Activated CD8-positive, alpha-beta memory T cell treated with anti-CD3 and anti-CD28 coated beads for 1 hour (primary cell): ENCODE results near the gene RNF217.
"Not testable (repeated sequence)": the region's sequence is repeated elsewhere in the genome, so short reads cannot be mapped to it uniquely, and the experiment has no call there.

ENCODE experiments used
- DNase-seq, 2 donors: peaks; one replicate each; pipeline ENCODE4 v3.0.0-alpha.2; 2020; ENCODE audit warnings: low read depth in 1 of 2; ENCODE audit errors: extremely low read depth in 1 of 2

RNF217 gene, protein sequence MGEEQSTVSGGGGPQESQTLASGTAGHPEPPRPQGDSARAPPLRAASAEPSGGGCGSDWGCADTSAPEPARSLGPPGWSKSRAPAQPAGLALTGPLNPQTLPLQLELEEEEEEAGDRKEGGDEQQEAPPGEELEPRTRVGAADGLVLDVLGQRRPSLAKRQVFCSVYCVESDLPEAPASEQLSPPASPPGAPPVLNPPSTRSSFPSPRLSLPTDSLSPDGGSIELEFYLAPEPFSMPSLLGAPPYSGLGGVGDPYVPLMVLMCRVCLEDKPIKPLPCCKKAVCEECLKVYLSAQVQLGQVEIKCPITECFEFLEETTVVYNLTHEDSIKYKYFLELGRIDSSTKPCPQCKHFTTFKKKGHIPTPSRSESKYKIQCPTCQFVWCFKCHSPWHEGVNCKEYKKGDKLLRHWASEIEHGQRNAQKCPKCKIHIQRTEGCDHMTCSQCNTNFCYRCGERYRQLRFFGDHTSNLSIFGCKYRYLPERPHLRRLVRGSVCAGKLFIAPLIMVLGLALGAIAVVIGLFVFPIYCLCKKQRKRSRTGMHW

DNA sequence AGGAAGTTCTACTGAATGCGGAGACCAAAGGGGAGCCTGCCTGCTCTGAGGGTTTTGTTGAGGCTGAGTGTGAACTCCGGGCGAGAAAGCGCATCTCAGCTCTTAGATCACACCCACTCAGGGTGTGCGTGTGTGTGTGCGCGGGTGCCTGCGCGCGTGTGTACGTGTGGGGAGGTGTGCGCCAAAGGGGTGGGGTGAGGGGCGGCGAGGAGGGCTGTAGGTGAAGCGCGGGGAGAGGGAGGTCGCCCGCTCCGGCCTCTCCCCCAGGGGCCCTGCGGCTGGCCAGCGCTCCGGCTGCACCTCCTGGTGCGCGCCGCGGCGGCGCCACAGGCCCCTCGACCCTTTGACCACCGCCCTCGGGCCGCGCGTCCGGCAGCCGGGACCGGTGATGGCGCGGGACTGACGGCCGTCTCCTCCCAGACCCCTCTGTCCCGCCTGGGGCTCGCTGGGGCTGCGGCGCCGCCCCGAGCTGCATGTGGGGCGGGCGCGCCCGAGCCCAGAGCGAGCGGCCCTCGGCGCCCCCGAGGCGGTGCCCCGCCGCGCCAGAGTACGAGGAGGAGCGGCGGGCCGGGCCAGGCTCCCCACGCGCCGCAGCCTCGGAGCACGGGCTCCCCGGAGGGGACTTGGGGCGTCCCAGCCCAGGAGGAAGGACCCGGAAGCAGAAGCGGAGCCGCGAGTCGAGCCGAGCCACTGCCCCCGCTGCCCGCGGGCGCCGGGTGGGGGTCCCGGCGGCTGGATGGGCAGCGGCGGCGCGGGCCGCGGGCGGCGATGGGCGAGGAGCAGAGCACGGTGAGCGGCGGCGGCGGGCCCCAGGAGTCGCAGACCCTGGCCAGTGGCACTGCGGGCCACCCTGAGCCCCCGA is at the start of gene RNF217:
TSS of gene RNF217 (plus strand) at position 661 of the 862 bp plus-strand sequence. CDS start at position 769, 108 bp downstream.
- DNase-seq, result no peak

DNA sequence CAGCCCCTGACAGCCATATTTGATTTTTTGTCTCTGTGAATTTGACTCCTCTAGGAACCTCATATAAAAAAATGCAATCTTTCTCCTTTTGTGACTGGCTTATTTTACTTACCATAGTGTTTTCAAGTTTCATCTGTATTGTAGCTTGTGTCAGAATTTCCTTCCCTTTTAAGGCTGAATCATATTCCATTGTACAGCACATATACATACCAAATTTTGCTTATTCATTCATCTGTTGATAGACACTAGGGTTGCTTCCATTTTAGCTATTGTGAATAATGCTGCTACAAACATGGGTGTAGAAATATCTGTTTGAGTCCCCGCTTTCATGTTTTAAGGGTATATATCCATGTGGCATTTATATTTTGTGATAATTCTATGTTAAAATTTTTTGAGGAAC is 49.2 kb upstream of the RNF217 start:
- no peak for DNase-seq

DNA sequence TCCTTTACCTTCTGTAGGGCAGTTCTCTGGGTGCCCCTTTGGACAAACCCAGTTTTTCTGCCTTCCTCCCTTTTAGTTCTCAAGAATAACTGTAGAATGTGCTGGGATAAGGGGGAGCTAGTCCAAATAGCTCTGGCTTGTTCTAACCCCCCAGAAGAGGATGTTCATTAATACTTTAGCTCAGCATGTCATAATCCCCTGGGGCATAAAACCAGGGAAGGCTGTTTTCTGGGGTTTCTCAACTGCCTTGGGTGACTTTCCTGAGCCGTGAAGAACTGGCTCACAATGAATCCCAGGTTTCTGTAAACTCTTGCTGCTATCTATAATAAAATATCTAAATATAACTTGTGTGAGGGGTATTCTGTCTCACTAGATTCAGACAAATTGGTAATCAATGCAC is 44.5 kb upstream of the RNF217 start:
- no peak for DNase-seq

DNA sequence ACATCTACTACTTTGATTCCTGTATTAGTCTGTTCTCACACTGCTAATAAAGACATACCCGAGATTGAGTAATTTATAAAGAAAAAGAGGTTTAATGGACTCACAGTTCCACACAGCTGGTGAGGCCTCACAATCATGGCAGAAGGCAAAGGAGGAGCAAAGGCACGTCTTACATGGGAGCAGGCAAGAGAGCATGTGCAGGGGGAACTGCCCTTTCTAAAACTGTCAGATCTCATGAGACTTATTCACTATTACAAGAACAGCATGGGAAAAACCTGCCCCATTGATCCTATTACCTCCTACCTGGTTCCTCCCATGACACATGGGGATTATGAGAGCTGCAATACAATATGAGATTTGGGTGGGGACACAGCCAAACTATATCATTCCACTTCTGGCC is 42.5 kb upstream of the RNF217 start:
- not testable (repeated sequence) for DNase-seq

DNA sequence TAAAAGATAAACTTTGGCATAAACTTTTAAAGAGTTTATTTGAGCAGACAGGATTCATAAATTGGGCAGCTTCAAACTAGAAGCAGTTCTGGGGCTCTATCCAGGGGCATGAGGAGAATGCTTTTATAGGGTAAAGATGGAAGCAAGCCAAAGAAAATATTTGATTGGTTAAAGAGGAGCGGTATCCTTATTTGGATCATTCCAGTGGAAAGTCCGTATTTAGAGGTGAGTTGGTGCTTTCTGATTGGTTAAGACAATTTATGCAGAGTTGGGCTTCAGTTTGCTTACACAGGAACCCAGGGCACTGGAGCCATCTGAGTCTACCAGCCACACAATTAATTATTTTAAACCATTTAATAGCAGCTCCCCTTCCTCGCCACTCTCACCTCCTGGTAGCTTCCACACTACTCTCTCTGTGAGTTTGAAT is 37.9 kb upstream of the RNF217 start:
- no peak for DNase-seq

DNA sequence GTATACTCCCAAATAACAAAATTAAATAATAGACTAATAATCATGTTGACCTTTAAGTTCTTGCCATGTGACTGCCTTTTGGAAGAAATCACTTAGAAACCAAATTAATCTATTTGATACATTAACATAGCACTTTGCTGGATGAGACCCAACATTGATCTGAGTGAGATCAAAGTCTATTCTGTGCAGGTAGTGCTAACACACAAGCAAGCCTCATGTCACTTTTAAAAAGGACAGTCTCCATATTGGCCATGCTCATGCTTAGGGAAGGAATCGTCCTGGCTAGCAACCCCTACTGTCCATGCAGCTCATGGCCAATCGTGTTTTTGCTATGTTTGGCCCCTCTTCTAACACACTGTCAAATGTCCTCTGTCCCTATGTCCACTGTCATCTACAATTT is 35.8 kb upstream of the RNF217 start:
- no peak for DNase-seq

DNA sequence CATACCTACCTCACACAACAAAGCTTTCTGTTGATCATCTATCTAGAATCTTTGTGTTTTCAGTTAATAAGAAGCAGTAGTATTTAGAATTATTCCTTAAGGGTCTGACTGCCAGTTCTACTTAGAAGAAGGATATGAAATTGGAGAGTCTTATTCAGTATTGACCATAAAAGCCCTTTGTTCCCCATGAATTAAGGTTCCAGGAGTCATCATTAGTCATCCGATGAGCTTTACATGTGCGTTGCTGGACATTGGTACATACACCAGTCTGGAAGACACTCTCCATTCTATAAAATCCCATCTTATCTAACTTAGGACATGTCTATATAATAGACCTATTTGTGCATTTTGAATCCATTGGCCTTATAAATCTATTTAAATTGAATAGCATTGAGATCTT is 34.4 kb upstream of the RNF217 start:
- DNase-seq, result no peak

DNA sequence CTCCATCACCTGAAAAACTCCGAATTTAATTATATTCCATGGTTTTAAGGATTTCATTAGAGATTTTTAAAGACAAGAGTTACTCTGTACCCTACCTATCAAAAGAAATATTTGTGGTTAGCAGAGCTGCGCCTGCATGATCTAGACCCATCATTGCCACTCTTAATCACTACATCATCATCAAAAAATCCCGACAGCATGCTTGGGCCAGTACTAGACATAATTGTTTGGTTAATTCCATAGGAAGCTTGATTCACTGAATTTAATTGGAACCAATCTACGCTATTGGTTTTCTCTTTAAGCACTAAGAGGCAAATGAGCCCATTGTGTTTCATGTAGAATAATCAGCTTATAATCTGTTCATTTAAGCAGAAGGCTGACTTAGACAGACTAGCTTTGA is 33.4 kb upstream of the RNF217 start:
- no peak for DNase-seq

DNA sequence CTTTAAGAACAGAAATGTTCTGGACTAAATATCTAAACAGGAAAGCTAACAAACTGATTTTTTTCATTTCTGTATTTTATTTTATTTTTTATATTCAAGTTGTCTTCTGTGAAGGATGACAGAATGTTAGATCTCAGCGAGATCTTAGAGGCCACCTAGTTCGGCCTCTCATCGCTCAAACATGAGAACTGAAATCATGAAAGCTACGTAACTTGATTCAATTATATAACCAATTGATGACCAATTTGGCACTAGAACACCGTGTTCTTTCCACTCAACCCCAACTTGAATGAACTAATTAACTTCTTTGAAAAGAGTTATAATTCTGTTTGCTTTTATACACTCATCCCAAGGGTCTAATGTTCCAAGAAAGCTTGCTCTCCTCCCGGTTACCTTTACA is 24.6 kb upstream of the RNF217 start:
- DNase-seq, result no peak

DNA sequence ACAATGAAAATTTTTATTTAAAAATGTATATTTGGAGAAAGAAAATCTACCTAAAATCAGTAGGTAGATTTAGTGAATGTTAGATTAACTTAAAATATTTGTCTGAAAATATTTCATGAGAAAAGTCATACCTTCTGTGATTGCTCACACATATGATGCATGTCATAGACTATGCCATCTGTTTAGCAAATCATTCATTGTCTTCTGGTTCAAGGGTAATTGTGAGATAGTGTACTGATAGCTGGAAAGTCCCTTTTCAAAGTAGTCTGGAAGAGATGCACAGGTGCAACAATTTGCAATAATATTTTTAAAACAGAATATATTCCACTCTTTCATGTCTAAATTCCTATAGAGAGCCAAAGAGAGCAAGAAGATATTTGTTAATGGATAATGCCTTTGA is 21.0 kb upstream of the RNF217 start:
- DNase-seq, result no peak

DNA sequence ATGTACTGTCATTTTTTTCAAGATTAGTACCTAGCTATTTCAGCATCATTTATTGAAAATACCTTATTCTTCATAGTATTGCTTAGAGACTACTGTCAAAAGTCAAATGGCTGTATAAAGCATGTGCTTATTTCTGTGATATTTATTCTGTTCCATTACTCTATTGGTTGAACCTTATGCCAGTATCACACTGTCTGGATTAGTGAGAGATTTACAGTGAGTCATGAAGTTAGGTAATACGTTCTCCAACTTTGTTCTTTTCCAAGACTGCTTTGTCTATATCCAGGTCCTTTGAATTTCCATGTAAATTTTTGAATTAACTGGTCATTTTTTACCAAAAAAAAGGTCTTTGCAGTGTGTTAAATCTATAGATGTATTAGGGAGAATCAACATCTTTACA is 18.6 kb upstream of the RNF217 start:
- DNase-seq, result no peak

DNA sequence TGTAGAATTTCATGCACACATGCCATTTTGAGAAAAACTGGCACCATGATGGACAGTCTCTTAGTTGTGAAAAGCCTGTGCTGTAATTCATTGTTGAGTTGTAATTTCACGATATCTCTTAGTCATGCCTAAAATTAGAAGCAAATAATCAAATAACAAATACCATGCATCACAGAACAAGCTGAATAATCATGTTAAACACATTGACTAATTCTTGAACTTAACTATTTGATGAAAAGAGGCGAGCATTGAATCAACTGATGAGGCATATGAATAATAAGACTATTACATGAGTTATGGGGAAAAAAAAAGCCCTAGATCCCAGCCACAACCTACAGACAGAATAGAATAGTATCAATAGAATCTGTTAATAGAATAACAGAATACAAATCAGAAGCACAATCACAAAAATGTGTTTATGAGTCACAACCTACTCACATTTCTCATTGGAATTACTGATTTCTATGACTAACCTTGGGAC is 14.2 kb upstream of the RNF217 start:
- no peak for DNase-seq

DNA sequence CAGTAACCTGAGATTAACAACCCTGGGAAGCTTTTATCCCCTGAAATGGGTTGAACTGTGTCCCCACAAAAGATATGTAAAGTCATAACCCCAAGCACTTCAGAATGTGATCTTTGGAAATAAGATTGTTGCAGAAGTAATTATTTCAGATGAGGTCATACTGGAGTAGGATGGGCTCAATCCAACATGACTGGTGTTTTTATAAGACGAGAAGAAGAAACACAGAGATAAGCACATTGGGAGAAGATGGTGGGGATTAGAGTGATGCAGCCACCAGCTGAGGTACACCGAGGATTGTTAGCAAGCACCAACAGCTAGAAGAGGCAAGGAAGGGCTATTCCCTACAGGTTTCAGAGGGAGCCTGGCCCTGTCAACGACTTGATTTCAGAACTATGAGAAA is 12.5 kb upstream of the RNF217 start:
- DNase-seq, result no peak

DNA sequence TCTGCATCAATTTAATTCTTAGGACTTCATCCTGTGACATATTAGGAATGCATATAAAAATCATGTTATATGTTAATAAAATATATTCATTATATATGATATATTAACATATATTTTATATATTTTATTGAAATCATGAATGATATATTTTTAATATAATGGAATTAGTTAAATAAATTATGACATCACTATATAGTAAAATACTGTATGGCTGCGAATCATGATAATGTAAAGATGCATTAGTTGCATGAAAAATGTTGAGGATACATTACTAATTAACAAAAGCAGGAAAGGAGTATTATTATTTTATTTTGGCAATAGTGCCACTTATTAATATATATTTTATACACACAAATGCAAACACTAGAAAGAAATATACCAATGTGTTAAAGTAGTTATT is 8.4 kb upstream of the RNF217 start:
- DNase-seq, result no peak

DNA sequence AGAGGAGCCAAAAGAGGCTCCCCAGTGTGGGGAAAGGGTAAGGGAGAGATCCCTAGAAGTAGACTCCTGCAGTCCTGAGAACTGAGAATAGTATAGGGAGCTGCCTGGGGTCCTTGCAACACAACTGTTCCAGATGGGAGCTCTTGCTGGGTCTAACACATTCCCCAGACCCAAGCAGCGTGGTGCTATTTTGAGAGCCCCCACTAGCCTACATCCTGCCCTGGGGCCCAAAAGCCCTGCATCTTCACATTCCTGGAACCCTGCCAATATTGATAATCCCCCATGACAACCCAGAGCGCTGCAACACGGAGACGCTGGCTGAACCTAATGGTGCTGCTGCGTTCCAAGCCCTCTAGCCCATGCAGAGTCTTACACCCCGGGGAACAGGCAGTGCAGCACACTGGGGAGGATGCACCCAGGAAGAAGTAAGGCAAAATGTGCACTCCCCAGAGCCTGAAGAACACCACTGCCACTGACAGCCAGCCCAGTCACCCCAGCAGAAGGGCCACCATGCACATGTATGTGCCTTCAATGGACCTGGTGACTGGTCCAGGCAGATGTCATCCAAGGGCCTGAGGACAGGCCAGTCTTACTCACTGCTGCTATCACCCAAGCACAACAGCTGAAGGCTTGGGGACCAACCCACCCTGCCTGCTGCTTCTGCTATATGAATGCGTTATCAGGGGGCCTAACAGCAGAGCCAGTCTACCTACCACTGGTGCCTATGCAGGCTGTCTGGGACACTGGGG is 7.0 kb upstream of the RNF217 start:
- no peak for DNase-seq

DNA sequence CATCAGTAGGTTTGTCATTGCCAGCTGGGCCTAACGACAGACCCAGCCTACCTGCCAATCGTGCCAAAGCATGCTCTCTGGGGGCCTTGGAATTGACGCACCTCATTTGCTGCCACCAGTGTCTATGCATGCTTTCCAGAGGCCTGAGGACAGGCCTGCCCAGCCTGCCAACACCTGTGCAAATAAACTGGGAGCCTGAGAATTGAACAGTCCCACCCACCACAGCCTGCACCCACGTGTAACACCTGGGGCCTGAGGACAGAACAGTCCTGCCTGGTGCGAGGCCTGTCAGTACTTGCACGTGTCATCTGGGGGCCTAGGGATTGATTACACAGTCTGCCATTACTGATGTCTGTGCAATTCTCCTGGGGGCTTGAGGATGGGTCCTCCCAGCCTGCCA is 6.2 kb upstream of the RNF217 start:
- DNase-seq, result no peak

DNA sequence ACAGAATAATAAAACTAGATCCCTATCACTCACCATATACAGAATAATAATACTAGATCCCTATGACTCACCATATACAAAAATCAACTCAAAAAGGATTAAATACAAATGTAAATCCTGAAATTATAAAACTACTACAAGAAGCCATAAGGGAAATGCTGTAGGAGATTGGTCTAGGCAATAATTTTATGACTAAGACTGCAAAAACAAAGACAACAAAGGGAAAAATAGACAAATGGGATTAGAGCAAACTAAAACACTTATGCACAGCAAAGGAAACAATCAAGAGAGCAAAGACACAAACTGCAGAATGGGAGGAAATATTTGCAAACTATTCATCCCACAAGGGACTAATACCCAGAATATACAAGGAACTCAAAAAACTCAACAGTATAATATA is 4.1 kb upstream of the RNF217 start:
- no peak for DNase-seq

DNA sequence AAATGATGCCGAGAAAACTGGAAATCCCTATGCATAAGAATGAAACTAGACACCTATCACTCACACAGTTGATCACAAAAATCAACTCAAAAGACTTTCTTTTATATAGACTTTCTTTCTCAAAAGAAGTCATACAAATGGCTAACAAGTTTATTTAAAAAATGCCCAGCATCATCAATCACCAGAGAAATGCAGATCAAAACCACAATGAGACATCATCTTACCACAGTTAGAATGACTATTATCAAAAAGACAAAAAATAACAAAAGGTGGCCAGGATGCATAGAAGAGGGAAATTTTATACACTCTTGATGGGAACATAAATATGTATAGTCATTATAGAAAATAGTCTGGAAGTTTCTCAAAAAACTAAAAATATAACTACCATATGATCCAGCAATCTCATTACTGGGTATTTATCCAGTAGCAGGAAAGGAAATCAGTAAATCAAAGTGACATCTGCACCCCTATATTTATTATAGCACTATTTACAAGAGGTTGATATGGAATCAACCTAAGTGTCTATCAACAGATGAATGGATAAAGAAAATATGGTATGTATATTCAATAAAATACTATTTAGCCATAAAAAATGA is 3.4 kb upstream of the RNF217 start:
- DNase-seq, result no peak

DNA sequence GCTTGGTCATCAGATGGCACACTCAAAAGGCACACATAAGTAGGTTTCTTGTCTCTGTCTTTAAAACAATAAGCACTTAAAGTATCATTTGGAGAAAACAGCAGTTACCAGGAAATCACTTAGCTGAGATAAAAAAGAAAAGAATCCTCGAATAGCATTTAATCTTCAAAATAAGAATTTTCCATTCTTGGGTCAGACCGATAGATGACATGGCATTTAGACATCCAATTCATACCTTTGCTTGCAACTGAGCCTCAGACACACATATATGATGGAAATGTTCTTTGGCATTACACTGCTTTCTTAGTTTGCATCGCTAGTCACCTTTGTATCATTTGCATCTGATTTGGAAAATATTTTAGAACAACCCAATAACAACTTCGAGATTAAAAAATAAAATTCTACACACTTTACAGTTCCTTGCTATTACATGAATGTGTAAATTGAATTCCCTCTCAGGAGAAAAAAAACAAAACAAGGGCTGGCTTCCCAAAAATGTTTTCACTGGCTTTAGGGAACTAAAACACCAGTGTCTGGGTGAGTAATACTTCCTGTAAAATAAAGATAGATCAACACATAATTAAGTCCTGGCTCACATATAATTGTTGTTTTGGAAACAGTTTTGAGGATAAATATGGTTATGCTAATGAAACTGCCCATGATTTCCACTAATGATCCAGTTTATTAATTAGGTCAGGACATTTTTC is 1.3 kb upstream of the RNF217 start:
- DNase-seq, result no peak

DNA sequence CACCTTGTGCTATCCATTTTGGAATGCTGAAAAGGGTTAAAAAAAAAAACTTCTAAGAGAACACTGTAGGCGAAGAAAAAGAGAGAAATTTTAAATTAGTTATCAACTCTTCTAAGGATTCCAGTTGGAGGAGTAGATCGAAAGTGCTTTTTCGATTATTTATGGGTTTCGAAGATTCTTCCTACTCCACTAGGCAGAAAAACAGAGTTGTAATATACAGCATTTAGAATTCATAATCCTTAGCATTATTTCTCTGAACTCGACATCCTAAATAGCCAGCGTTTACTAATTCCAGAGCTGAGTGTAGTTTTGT is 817 bp upstream of the RNF217 start:
- DNase-seq, result no peak
